SK-N-DZ (cell line): ENCODE results near the gene SLC38A11.

Experiments used
- DNase-seq: peaks from one replicate; pipeline ENCODE4 v3.0.0-alpha.2; 2015; ENCODE audit warnings: low spot score

The SLC38A11 gene

GRCh38 chr2:164969909-164970690 is 14.8 kb upstream of the SLC38A11 start:
- DNase-seq = no peak

- no peak for DNase-seq
Observed at GRCh38 chr2:164967781-164968228, 12.5 kb upstream of the SLC38A11 start.

GRCh38 chr2:164967361-164967760 is 12.0 kb upstream of the SLC38A11 start:
- DNase-seq = no peak

- DNase-seq = no peak
Observed at GRCh38 chr2:164964700-164965099, 9.4 kb upstream of the SLC38A11 start.

- DNase-seq = no peak
Observed at GRCh38 chr2:164960159-164960558, 4.8 kb upstream of the SLC38A11 start.

- DNase-seq = no peak
Observed at GRCh38 chr2:164954186-164954585, 1.1 kb downstream of the SLC38A11 start.

- DNase-seq = no peak
Observed at GRCh38 chr2:164953279-164953678, 2.0 kb downstream of the SLC38A11 start.

GRCh38 chr2:164952057-164952702 is 3.1 kb downstream of the SLC38A11 start:
- DNase-seq = no peak

GRCh38 chr2:164948540-164948939 is 6.8 kb downstream of the SLC38A11 start:
- no peak for DNase-seq

- no peak for DNase-seq
Observed at GRCh38 chr2:164947281-164947680, 8.0 kb downstream of the SLC38A11 start.

GRCh38 chr2:164943289-164943688 is 12.0 kb downstream of the SLC38A11 start:
- DNase-seq = no peak

- no peak for DNase-seq
Observed at GRCh38 chr2:164937864-164938401, 17.4 kb downstream of the SLC38A11 start.

- no peak for DNase-seq
Observed at GRCh38 chr2:164935118-164936101, 19.9 kb downstream of the SLC38A11 start.

- no peak for DNase-seq
Observed at GRCh38 chr2:164934401-164935117, 20.8 kb downstream of the SLC38A11 start.

GRCh38 chr2:164933671-164934189 is 21.6 kb downstream of the SLC38A11 start:
- no peak for DNase-seq

- no peak for DNase-seq
Observed at GRCh38 chr2:164932377-164932776, 22.9 kb downstream of the SLC38A11 start.

GRCh38 chr2:164928101-164928673 is 27.1 kb downstream of the SLC38A11 start:
- no peak for DNase-seq

- no peak for DNase-seq
Observed at GRCh38 chr2:164922134-164922533, 33.2 kb downstream of the SLC38A11 start.

GRCh38 chr2:164920430-164920829 is 34.9 kb downstream of the SLC38A11 start:
- no peak for DNase-seq

- DNase-seq = peak; percentile 57
Observed at GRCh38 chr2:164917296-164917903, 37.9 kb downstream of the SLC38A11 start.
